IMR-90 (cell line): ENCODE results near the gene CMIP. TPM values are rescaled to one million over a fixed set of nuclear protein-coding genes. Genes with fewer than 3 reads are reported as not detected.

Experiments used
- ATAC-seq: fragments of 200-7000 bp; cut with Tn5 transposase; 2 replicates; pipeline ENCODE4 v1.9.1; 2020; ENCODE audit warnings: low read depth, mild to moderate bottlenecking, moderate library complexity
- BruUV-seq: library from RNA; stranded (reverse); fragments of 400-500 nt; replicated peaks from 2 replicates; lab custom pipeline; 2021; lab: Mats Ljungman, UMichigan
- CTCF ChIA-PET: fragments of 300-600 bp; formaldehyde crosslinking; extraction: SDS; loops from one replicate; lab custom pipeline; 2021; ENCODE audit warnings: antibody characterized with exemption; lab: Yijun Ruan, JAX
- POLR2A ChIA-PET: fragments of 300-600 bp; sonication (Branson Sonifier 250); formaldehyde crosslinking; loops from one replicate; lab custom pipeline; 2022; ENCODE audit warnings: antibody characterized with exemption; ENCODE audit not compliant: unreplicated experiment; lab: Charles Lee
- DNase-seq: peaks from one replicate; pipeline ENCODE4 v3.0.0; 2013
- H2AFZ ChIP-seq: replicated peaks from 2 replicates; pipeline ENCODE3; 2013; ENCODE audit warnings: low read length, mild to moderate bottlenecking; ENCODE audit not compliant: poor library complexity
- H2AK5ac ChIP-seq: 2 replicates; pipeline ENCODE4 v1.6.1; 2013; ENCODE audit warnings: low read depth, low read length, inconsistent platforms
- H2AK9ac ChIP-seq: replicated peaks from 2 replicates; pipeline ENCODE3; 2013; ENCODE audit warnings: mild to moderate bottlenecking, low read depth, low read length, moderate library complexity; ENCODE audit not compliant: poor library complexity
- H2BK120ac ChIP-seq: 2 replicates; pipeline ENCODE4 v1.6.1; 2013; ENCODE audit warnings: low read depth, low read length, inconsistent platforms
- H2BK15ac ChIP-seq: 3 replicates; pipeline ENCODE4 v1.6.1; 2013; ENCODE audit warnings: low read depth, low read length, inconsistent platforms
- H2BK20ac ChIP-seq: 2 replicates; pipeline ENCODE4 v1.6.1; 2013; ENCODE audit warnings: low read depth, mild to moderate bottlenecking, inconsistent platforms, low read length, moderate library complexity
- H2BK5ac ChIP-seq: 2 replicates; pipeline ENCODE4 v1.6.1; 2013; ENCODE audit warnings: mild to moderate bottlenecking, low read depth, low read length, inconsistent platforms; ENCODE audit not compliant: poor library complexity, severe bottlenecking
- H3K14ac ChIP-seq: replicated peaks from 2 replicates; pipeline ENCODE4 v1.6.1; 2013; ENCODE audit warnings: low read depth, low read length, inconsistent platforms
- H3K18ac ChIP-seq: 2 replicates; pipeline ENCODE4 v1.6.1; 2013; ENCODE audit warnings: low read depth, low read length, control low read depth
- H3K23ac ChIP-seq: 2 replicates; pipeline ENCODE4 v1.6.1; 2013; ENCODE audit warnings: low read depth, low read length, inconsistent platforms
- H3K27ac ChIP-seq: 2 replicates; pipeline ENCODE4 v1.5.1; 2013; ENCODE audit warnings: mild to moderate bottlenecking, control low read depth, low read length; ENCODE audit not compliant: insufficient read depth
- H3K27me3 ChIP-seq: 2 replicates; pipeline ENCODE4 v1.6.1; 2013; ENCODE audit warnings: low read length; ENCODE audit not compliant: control insufficient read depth, insufficient read depth
- H3K36me3 ChIP-seq: 2 replicates; pipeline ENCODE4 v1.6.1; 2013; ENCODE audit warnings: low read length, mixed read lengths; ENCODE audit not compliant: control insufficient read depth, insufficient read depth
- H3K4ac ChIP-seq: 2 replicates; pipeline ENCODE4 v1.6.1; 2013; ENCODE audit warnings: low read depth, low read length, inconsistent platforms
- H3K4me1 ChIP-seq: 2 replicates; pipeline ENCODE4 v1.6.1; 2013; ENCODE audit warnings: low read length, mixed read lengths; ENCODE audit not compliant: control insufficient read depth, insufficient read depth
- H3K4me2 ChIP-seq: 2 replicates; pipeline ENCODE4 v1.6.1; 2013; ENCODE audit warnings: low read depth, mild to moderate bottlenecking, control low read depth, low read length, moderate library complexity
- H3K4me3 ChIP-seq: 2 replicates; pipeline ENCODE4 v1.5.1; 2013; ENCODE audit warnings: low read depth, mild to moderate bottlenecking, control low read depth, low read length, moderate library complexity; ENCODE audit not compliant: insufficient read depth
- H3K56ac ChIP-seq: 2 replicates; pipeline ENCODE4 v1.6.1; 2013; ENCODE audit warnings: low read length, inconsistent platforms; ENCODE audit not compliant: insufficient read depth; ENCODE audit errors: extremely low read depth
- H3K79me1 ChIP-seq, 2 experiments: 2 replicates each; pipeline ENCODE4 v1.6.1; 2013; ENCODE audit warnings: low read length in 2 of 2, inconsistent platforms in 1 of 2, low read depth in 1 of 2
- H3K9ac ChIP-seq: 2 replicates; pipeline ENCODE4 v1.6.1; 2013; ENCODE audit warnings: low read depth, low read length, control low read depth
- H3K9me1 ChIP-seq: 2 replicates; pipeline ENCODE4 v1.6.1; 2013; ENCODE audit warnings: low read length, inconsistent platforms; ENCODE audit not compliant: insufficient read depth
- H3K9me3 ChIP-seq: 2 replicates; pipeline ENCODE4 v1.6.1; 2013; ENCODE audit warnings: low read length; ENCODE audit not compliant: control insufficient read depth, insufficient read depth
- H4K20me1 ChIP-seq: 2 replicates; pipeline ENCODE4 v1.6.1; 2013; ENCODE audit warnings: low read length, inconsistent platforms; ENCODE audit not compliant: insufficient read depth
- H4K5ac ChIP-seq: 2 replicates; pipeline ENCODE4 v1.6.1; 2013; ENCODE audit warnings: mild to moderate bottlenecking, low read depth, low read length, control low read depth
- H4K8ac ChIP-seq, 2 experiments: 2 replicates each; pipeline ENCODE4 v1.6.1; 2013; ENCODE audit warnings: low read depth in 2 of 2, low read length in 2 of 2, control low read depth in 1 of 2, inconsistent platforms in 1 of 2
- H4K91ac ChIP-seq: 2 replicates; pipeline ENCODE4 v1.6.1; 2013; ENCODE audit warnings: low read depth, low read length, inconsistent platforms; ENCODE audit not compliant: insufficient read depth
- BHLHE40 ChIP-seq: fragments of 150-350 bp; IDR thresholded peaks from 2 replicates; pipeline ENCODE4 v1.6.1; 2016; ENCODE audit warnings: mild to moderate bottlenecking, low read depth, low read length
- MXI1 ChIP-seq: IDR thresholded peaks from 2 replicates; pipeline ENCODE4 v1.6.1; 2012; ENCODE audit warnings: low read depth, mild to moderate bottlenecking, low read length, moderate library complexity, borderline replicate concordance
- WGBS, 2 experiments: methylation state at CpG; one replicate each; pipeline versions ENCODE4 v1.1.5 to v1.1.7; 2013; ENCODE audit warnings: missing lambda C conversion rate in 2 of 2; ENCODE audit not compliant: insufficient read length in 1 of 2; ENCODE audit errors: extremely low coverage in 2 of 2; 5-methylcytosine and 5-hydroxymethylcytosine counted together
- dilution Hi-C: fragments of 300-500 bp; cut with HindIII; formaldehyde crosslinking; loops from one replicate; pipeline ENCODE4 v1.14.3; 2018; ENCODE audit warnings: low sequenced_read_pairs; ENCODE audit not compliant: unreplicated experiment
- in situ Hi-C: fragments of 300-500 bp; cut with MboI; formaldehyde crosslinking; loops from 3 replicates; pipeline ENCODE4 v1.14.3; 2019; ENCODE audit warnings: low sequenced_read_pairs, inconsistent platforms, mixed read lengths
- intact Hi-C: fragments of 100-400 bp; cut with micrococcal nuclease; formaldehyde crosslinking; loops from 2 replicates; pipeline ENCODE4 v1.10.0; 2022
- polyA plus RNA-seq, 3 experiments: library from polyadenylated mRNA; depleted of rRNA; stranded (reverse); fragments of >200 nt; gene quantifications; 2 replicates each; pipeline ENCODE4 v1.2.3, GENCODE V29; 2012; ENCODE audit warnings: low replicate concordance in 1 of 3
- total RNA-seq: library from RNA; depleted of rRNA; stranded (reverse); fragments of >200 nt; gene quantifications from 2 replicates; pipeline ENCODE4 v1.2.3, GENCODE V29; 2012

The CMIP gene
- total and polyA plus RNA-seq, 2 of the 4 experiments (the other 2 are of a cell fraction) = 3.2 to 11.6 TPM

GRCh38 chr16:81654346-81654745 lies 209.7 kb downstream of the CMIP start:
- H3K9me3 ChIP-seq = no peaks in the 10 kb centered on the region
- no peak overlapping the region for H3K4ac ChIP-seq
- H3K4me1 ChIP-seq = peaks cover 10% of the 10 kb centered on the region
- peaks cover 19% of the 10 kb centered on the region for H4K20me1 ChIP-seq
- no peak overlapping the region for H2BK5ac ChIP-seq
- H2BK120ac ChIP-seq = no peak overlapping the region
- no peak overlapping the region for H3K4me2 ChIP-seq
- POLR2A ChIA-PET = no interaction called here
- dilution Hi-C loops (no loop called here), intact Hi-C loops (no loop called here), in situ Hi-C loops (no loop called here)
- H2BK15ac ChIP-seq = no peak overlapping the region
- no peak overlapping the region for H4K5ac ChIP-seq
- no peak overlapping the region for H2AFZ ChIP-seq
- H2BK20ac ChIP-seq = no peak overlapping the region
- CTCF ChIA-PET = no interaction called here
- no peak overlapping the region for H4K91ac ChIP-seq
- peak; percentile 34 for DNase-seq
- no CpG with 5 or more reads among the region's 1 CpG for whole genome bisulfite sequencing, 2 experiments
- no peaks in the 10 kb centered on the region; the same call in 1 of the 2 replicates for H3K9me1 ChIP-seq
- H3K23ac ChIP-seq = no peak overlapping the region
- H3K27ac ChIP-seq = no peak overlapping the region
- no peak overlapping the region for H4K8ac ChIP-seq
- no peak overlapping the region for H3K18ac ChIP-seq
- H2AK9ac ChIP-seq = no peak overlapping the region
- H3K56ac ChIP-seq = no peak overlapping the region
- H3K9ac ChIP-seq = no peak overlapping the region
- no peak overlapping the region for H3K14ac ChIP-seq
- H3K79me1 ChIP-seq = peaks cover 13 to 19% of the 10 kb centered on the region in 2 experiments; a peak in 3 of 4 replicates
- H3K36me3 ChIP-seq = peaks cover 17% of the 10 kb centered on the region
- peak; percentile 52 for ATAC-seq
- H2AK5ac ChIP-seq = no peak overlapping the region
- H3K27me3 ChIP-seq = no peaks in the 10 kb centered on the region
- no peak overlapping the region for H3K4me3 ChIP-seq
- peak; percentile 38; the same call in 1 of the 2 replicates for TF ChIP-seq MXI1
- TF ChIP-seq BHLHE40 = no peak
- no TSS peak for BruUV-seq
